Lower leg skin (tissue), 3 donors: Measurements from ENCODE around the gene GPX1.

Experiments used
- CTCF ChIP-seq, 3 donors: fragments of 450-650 bp; IDR thresholded peaks; one replicate each; pipeline ENCODE4 v1.5.1; 2016; ENCODE audit warnings: antibody characterized with exemption in 3 of 3, mild to moderate bottlenecking in 3 of 3, moderate library complexity in 2 of 3
- POLR2A ChIP-seq, 2 donors: fragments of 450-650 bp; IDR thresholded peaks; one replicate each; pipeline ENCODE4 v1.6.1; 2016 to 2017; ENCODE audit warnings: antibody characterized with exemption in 2 of 2, mild to moderate bottlenecking in 1 of 2, moderate library complexity in 1 of 2

GRCh38 chr3:49339581-49339940 lies 18.6 kb downstream of the GPX1 start:
- TF ChIP-seq POLR2A (IDR thresholded peaks at IDR 0.05): no peak
- TF ChIP-seq CTCF (IDR thresholded peaks at IDR 0.05): no peak
